ENCODE data around the gene TREX2.

The TREX2 gene

GRCh38 chrX:153400146-153401132 is 45.4 kb downstream of the TREX2 start:
- H3K4me3 ChIP-seq (ENCODE audit: low read depth, low read length): no peak overlapping the region
- TF ChIP-seq CTCF (IDR thresholded peaks at IDR 0.05; ENCODE audit: low read depth, low read length): peak; percentile 37

- no peak overlapping the region for H3K4me3 ChIP-seq (ENCODE audit: low read depth, low read length)
- no peak for TF ChIP-seq CTCF (IDR thresholded peaks at IDR 0.05; ENCODE audit: low read depth, low read length)
These were observed 47.4 kb downstream of the TREX2 start for GRCh38 chrX:153398275-153398960.

- TF ChIP-seq CTCF (IDR thresholded peaks at IDR 0.05; ENCODE audit: low read depth, low read length): no peak
- H3K4me3 ChIP-seq (ENCODE audit: low read depth, low read length): no peak overlapping the region
These were observed 48.4 kb downstream of the TREX2 start for GRCh38 chrX:153397256-153397960.

GRCh38 chrX:153396320-153397195 is 49.3 kb downstream of the TREX2 start:
- no peak for TF ChIP-seq CTCF (IDR thresholded peaks at IDR 0.05; ENCODE audit: low read depth, low read length)
- H3K4me3 ChIP-seq (ENCODE audit: low read depth, low read length): no peak overlapping the region

GRCh38 chrX:153395613-153396319 is 50.1 kb downstream of the TREX2 start:
- H3K4me3 ChIP-seq (ENCODE audit: low read depth, low read length): no peak overlapping the region
- TF ChIP-seq CTCF (IDR thresholded peaks at IDR 0.05; ENCODE audit: low read depth, low read length): no peak

GRCh38 chrX:153394612-153395011 is 51.2 kb downstream of the TREX2 start:
- H3K4me3 ChIP-seq (ENCODE audit: low read depth, low read length): no peak overlapping the region
- no peak for TF ChIP-seq CTCF (IDR thresholded peaks at IDR 0.05; ENCODE audit: low read depth, low read length)
